Upper lobe of left lung (tissue), 4 donors: Measurements from ENCODE around the gene PHKG2.

Experiments used
- EP300 ChIP-seq, 4 donors: sonication (generic); formaldehyde crosslinking; IDR thresholded peaks; one replicate each; pipeline ENCODE4 v1.5.1; 2017; ENCODE audit warnings: antibody characterized with exemption in 4 of 4, control low read depth in 2 of 4
- POLR2A ChIP-seq, 4 donors: fragments of 450-650 bp; IDR thresholded peaks; one replicate each; pipeline ENCODE4 v1.5.1; 2016 to 2017; ENCODE audit warnings: antibody characterized with exemption in 4 of 4, mild to moderate bottlenecking in 2 of 4
- POLR2AphosphoS5 ChIP-seq, 2 donors: sonication (generic); formaldehyde crosslinking; IDR thresholded peaks; one replicate each; pipeline ENCODE4 v1.5.1; 2017; ENCODE audit warnings: antibody characterized with exemption in 2 of 2
- TF ChIP-seq, protein P1 (sequence below), 6 experiments: fragments of 450-650 bp in 4 of 6; fragments of 200-600 bp in 2 of 6; sonication (generic) in 2 of 6; IDR thresholded peaks; one replicate each; pipeline ENCODE4 v1.5.1; 2016 to 2019; ENCODE audit warnings: antibody characterized with exemption in 6 of 6

DNA sequence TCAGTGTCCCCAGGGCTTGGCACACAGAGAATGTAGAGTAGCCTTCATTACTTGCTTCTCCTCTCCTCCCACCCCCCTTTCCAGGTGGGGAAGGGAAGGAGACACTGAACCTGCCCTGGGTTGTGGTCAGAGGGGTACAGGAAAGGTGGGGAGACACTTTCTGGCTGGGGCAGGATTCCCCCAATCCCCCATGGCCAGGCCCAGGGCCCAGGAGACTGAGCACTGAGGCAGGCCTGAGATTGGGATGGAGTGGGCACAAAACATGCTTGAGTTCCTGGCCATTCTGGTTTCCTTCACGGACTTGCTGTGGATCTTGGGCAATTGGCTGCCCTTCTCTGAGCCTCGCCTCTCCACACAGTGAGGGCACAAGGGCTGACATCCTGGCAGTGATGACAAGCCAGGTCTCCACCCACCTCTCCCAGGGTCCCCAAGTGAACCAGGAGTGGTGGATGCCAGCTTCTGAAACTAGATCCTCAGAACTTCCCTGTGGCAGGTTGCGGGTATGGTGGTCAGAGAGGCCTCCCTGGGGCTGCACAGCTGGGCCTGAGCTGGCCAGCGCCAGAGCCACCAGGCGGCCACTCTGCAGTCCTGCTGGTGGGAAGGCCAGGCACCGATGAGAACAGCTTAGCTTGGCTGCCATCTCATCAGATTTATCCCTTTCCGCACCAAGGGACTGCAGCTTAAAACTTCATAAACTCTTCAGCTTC lies 29.5 kb downstream of the PHKG2 start:
- TF ChIP-seq, protein P1, sequence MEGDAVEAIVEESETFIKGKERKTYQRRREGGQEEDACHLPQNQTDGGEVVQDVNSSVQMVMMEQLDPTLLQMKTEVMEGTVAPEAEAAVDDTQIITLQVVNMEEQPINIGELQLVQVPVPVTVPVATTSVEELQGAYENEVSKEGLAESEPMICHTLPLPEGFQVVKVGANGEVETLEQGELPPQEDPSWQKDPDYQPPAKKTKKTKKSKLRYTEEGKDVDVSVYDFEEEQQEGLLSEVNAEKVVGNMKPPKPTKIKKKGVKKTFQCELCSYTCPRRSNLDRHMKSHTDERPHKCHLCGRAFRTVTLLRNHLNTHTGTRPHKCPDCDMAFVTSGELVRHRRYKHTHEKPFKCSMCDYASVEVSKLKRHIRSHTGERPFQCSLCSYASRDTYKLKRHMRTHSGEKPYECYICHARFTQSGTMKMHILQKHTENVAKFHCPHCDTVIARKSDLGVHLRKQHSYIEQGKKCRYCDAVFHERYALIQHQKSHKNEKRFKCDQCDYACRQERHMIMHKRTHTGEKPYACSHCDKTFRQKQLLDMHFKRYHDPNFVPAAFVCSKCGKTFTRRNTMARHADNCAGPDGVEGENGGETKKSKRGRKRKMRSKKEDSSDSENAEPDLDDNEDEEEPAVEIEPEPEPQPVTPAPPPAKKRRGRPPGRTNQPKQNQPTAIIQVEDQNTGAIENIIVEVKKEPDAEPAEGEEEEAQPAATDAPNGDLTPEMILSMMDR (IDR thresholded peaks at IDR 0.05) = no peak
- TF ChIP-seq POLR2A (IDR thresholded peaks at IDR 0.05) = no peak
- no peak for TF ChIP-seq POLR2AphosphoS5 (IDR thresholded peaks at IDR 0.05)
- no peak for TF ChIP-seq EP300 (IDR thresholded peaks at IDR 0.05)
